ENCODE results near the gene RPIA.

DNA sequence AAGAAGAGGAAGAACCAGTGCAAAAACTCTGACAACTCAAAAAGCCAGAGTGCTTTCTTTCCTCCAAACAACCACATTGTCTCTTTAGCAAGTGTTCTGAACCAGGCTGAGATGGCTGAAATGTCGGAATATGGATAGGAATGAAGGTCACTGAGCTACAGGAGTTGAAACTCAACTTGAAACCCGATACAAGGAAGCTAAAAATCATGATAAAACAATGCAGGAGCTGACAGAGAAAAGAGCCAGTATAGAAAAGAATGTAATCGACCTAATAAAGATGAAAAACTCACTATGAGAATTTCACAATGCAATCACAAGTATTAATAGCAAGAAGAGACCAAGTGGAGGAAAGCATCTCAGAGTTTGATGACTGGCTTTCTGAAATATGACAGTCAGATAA, 49.2 kb upstream of the RPIA start:
- TF ChIP-seq, protein P1, sequence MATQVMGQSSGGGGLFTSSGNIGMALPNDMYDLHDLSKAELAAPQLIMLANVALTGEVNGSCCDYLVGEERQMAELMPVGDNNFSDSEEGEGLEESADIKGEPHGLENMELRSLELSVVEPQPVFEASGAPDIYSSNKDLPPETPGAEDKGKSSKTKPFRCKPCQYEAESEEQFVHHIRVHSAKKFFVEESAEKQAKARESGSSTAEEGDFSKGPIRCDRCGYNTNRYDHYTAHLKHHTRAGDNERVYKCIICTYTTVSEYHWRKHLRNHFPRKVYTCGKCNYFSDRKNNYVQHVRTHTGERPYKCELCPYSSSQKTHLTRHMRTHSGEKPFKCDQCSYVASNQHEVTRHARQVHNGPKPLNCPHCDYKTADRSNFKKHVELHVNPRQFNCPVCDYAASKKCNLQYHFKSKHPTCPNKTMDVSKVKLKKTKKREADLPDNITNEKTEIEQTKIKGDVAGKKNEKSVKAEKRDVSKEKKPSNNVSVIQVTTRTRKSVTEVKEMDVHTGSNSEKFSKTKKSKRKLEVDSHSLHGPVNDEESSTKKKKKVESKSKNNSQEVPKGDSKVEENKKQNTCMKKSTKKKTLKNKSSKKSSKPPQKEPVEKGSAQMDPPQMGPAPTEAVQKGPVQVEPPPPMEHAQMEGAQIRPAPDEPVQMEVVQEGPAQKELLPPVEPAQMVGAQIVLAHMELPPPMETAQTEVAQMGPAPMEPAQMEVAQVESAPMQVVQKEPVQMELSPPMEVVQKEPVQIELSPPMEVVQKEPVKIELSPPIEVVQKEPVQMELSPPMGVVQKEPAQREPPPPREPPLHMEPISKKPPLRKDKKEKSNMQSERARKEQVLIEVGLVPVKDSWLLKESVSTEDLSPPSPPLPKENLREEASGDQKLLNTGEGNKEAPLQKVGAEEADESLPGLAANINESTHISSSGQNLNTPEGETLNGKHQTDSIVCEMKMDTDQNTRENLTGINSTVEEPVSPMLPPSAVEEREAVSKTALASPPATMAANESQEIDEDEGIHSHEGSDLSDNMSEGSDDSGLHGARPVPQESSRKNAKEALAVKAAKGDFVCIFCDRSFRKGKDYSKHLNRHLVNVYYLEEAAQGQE (IDR thresholded peaks at IDR 0.05; ENCODE audit: low read depth), result no peak
- TF ChIP-seq NFIC (IDR thresholded peaks at IDR 0.05) (no peak), EP300 (IDR thresholded peaks at IDR 0.05; ENCODE audit: borderline replicate concordance) (no peak), CEBPB (IDR thresholded peaks at IDR 0.05) (no peak), YY1 (IDR thresholded peaks at IDR 0.05; ENCODE audit: low read depth) (no peak)
